ENCODE results near the gene FRMPD4. TPM values are rescaled to one million over a fixed set of nuclear protein-coding genes. Genes with fewer than 3 reads are reported as not detected.

Gene FRMPD4
- total and polyA plus RNA-seq, 2 donors (not counting 1 experiment from before 2014, with no cell fraction given): 0.50 to 1.5 TPM

GRCh38 chrX:12410523-12410922 is 272.2 kb downstream of the FRMPD4 start:
- Histone ChIP-seq H3K79me2 (ENCODE audit: control insufficient read depth, insufficient read depth, low read length) (no peaks in the 10 kb centered on the region), H3K4me3 (replicated peaks in 1 of 4; ENCODE audit: control extremely low read depth in 1 of 4, insufficient read depth in 1 of 4, low read depth in 3 of 4, low read length in 4 of 4) (no peak overlapping the region), H3K27ac (ENCODE audit: insufficient read depth, low read length) (no peak overlapping the region), H3K4me2 (ENCODE audit: extremely low read depth, insufficient read depth, low read length) (no peak overlapping the region), H3K9ac (ENCODE audit: insufficient read depth, low read length) (no peak overlapping the region), H3K9me3 (ENCODE audit: control insufficient read depth, insufficient read depth, low read depth, low read length) (no peaks in the 10 kb centered on the region), H3K27me3 (ENCODE audit: control insufficient read depth, insufficient read depth, low read length) (no peaks in the 10 kb centered on the region), H3K36me3 (ENCODE audit: control insufficient read depth, insufficient read depth, low read length) (no peaks in the 10 kb centered on the region), H2AFZ (ENCODE audit: low read length) (no peak overlapping the region), H4K20me1 (ENCODE audit: control insufficient read depth, extremely low read depth, insufficient read depth, low read length) (no peaks in the 10 kb centered on the region), H3K4me1 (ENCODE audit: control insufficient read depth, extremely low read depth, insufficient read depth, low read length) (no peaks in the 10 kb centered on the region)
- TF ChIP-seq EZH2 (IDR thresholded peaks at IDR 0.05; ENCODE audit: low read length, missing control alignments): no peak
- TF ChIP-seq, protein P1, sequence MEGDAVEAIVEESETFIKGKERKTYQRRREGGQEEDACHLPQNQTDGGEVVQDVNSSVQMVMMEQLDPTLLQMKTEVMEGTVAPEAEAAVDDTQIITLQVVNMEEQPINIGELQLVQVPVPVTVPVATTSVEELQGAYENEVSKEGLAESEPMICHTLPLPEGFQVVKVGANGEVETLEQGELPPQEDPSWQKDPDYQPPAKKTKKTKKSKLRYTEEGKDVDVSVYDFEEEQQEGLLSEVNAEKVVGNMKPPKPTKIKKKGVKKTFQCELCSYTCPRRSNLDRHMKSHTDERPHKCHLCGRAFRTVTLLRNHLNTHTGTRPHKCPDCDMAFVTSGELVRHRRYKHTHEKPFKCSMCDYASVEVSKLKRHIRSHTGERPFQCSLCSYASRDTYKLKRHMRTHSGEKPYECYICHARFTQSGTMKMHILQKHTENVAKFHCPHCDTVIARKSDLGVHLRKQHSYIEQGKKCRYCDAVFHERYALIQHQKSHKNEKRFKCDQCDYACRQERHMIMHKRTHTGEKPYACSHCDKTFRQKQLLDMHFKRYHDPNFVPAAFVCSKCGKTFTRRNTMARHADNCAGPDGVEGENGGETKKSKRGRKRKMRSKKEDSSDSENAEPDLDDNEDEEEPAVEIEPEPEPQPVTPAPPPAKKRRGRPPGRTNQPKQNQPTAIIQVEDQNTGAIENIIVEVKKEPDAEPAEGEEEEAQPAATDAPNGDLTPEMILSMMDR (conservative IDR thresholded peaks at IDR 0.05 in 1 of 2, IDR thresholded peaks at IDR 0.05 in 1 of 2; ENCODE audit: low read depth in 1 of 2, low read length in 2 of 2): no peak
- DNase-seq (ENCODE audit: low read depth in 2 of 2): no peak

DNA sequence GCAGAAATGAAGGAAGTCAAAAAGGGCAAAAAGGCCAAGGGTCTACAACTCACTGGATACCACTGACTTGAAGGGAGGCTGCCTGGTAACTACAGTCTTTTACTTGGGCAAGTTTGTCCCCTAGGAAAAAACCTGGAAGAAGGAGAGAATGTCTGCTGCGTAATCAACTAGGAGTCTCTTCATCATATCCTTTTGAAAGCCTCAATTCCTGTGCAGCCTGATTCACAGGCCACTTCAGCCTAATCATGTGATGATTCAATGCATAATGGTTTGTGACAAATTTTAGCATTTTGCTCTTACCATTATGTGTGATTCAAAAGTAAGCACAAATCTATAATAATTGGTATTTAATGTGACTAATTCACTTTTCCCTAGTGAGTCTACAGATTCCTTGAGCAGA is 273.6 kb downstream of the FRMPD4 start:
- H2AFZ ChIP-seq (ENCODE audit: low read length): no peak overlapping the region
- H3K36me3 ChIP-seq (ENCODE audit: control insufficient read depth, insufficient read depth, low read length): no peaks in the 10 kb centered on the region
- H3K9ac ChIP-seq (ENCODE audit: insufficient read depth, low read length): no peak overlapping the region
- DNase-seq (ENCODE audit: low read depth in 2 of 2): peak in 1 of 2 donors; percentile 35
- no peaks in the 10 kb centered on the region for H3K9me3 ChIP-seq (ENCODE audit: control insufficient read depth, insufficient read depth, low read depth, low read length)
- no peaks in the 10 kb centered on the region for H3K4me1 ChIP-seq (ENCODE audit: control insufficient read depth, extremely low read depth, insufficient read depth, low read length)
- H3K27ac ChIP-seq (ENCODE audit: insufficient read depth, low read length): no peak overlapping the region
- TF ChIP-seq, protein P1 (conservative IDR thresholded peaks at IDR 0.05 in 1 of 2, IDR thresholded peaks at IDR 0.05 in 1 of 2; ENCODE audit: low read depth in 1 of 2, low read length in 2 of 2): no peak
- H3K27me3 ChIP-seq (ENCODE audit: control insufficient read depth, insufficient read depth, low read length): no peaks in the 10 kb centered on the region
- no peak overlapping the region for H3K4me2 ChIP-seq (ENCODE audit: extremely low read depth, insufficient read depth, low read length)
- H3K4me3 ChIP-seq (replicated peaks in 1 of 4; ENCODE audit: control extremely low read depth in 1 of 4, insufficient read depth in 1 of 4, low read depth in 3 of 4, low read length in 4 of 4): no peak overlapping the region
- H3K79me2 ChIP-seq (ENCODE audit: control insufficient read depth, insufficient read depth, low read length): no peaks in the 10 kb centered on the region
- H4K20me1 ChIP-seq (ENCODE audit: control insufficient read depth, extremely low read depth, insufficient read depth, low read length): no peaks in the 10 kb centered on the region

DNA sequence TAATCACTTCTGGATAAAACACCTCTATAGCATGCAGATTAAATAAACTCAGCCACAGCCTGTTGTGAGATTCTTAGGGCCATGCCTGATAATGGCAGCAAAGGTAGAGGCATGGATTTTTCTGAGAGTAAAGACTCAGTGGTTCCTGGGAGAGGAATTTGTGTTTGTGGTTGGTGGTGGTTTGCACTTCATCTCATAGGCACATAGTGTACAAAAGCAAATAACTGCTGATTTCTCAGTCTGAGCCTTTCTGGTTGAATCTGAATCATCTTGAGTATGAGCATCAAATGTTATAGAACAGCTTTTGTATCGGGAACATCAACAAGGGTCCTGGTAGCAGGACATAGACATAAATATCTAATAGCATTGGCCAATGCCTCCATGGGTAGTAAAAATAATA is 274.3 kb downstream of the FRMPD4 start:
- Histone ChIP-seq H3K4me3 (replicated peaks in 1 of 4; ENCODE audit: control extremely low read depth in 1 of 4, insufficient read depth in 1 of 4, low read depth in 3 of 4, low read length in 4 of 4) (no peak overlapping the region), H3K4me2 (ENCODE audit: extremely low read depth, insufficient read depth, low read length) (no peak overlapping the region), H3K9ac (ENCODE audit: insufficient read depth, low read length) (no peak overlapping the region), H3K4me1 (ENCODE audit: control insufficient read depth, extremely low read depth, insufficient read depth, low read length) (no peaks in the 10 kb centered on the region), H3K27ac (ENCODE audit: insufficient read depth, low read length) (no peak overlapping the region), H3K9me3 (ENCODE audit: control insufficient read depth, insufficient read depth, low read depth, low read length) (no peaks in the 10 kb centered on the region), H3K36me3 (ENCODE audit: control insufficient read depth, insufficient read depth, low read length) (no peaks in the 10 kb centered on the region), H4K20me1 (ENCODE audit: control insufficient read depth, extremely low read depth, insufficient read depth, low read length) (no peaks in the 10 kb centered on the region), H3K27me3 (ENCODE audit: control insufficient read depth, insufficient read depth, low read length) (no peaks in the 10 kb centered on the region), H2AFZ (ENCODE audit: low read length) (no peak overlapping the region), H3K79me2 (ENCODE audit: control insufficient read depth, insufficient read depth, low read length) (no peaks in the 10 kb centered on the region)
- no peak for TF ChIP-seq EZH2 (IDR thresholded peaks at IDR 0.05; ENCODE audit: low read length, missing control alignments)
- TF ChIP-seq, protein P1 (conservative IDR thresholded peaks at IDR 0.05 in 1 of 2, IDR thresholded peaks at IDR 0.05 in 1 of 2; ENCODE audit: low read depth in 1 of 2, low read length in 2 of 2): no peak
- DNase-seq (ENCODE audit: low read depth in 2 of 2): peak in 1 of 2 donors; percentile 23
